ENCODE measurements around the gene SPATA3.
"Not testable (repeated sequence)": the region's sequence is repeated elsewhere in the genome, so short reads cannot be mapped to it uniquely, and the experiment has no call there.

The SPATA3 gene

DNA sequence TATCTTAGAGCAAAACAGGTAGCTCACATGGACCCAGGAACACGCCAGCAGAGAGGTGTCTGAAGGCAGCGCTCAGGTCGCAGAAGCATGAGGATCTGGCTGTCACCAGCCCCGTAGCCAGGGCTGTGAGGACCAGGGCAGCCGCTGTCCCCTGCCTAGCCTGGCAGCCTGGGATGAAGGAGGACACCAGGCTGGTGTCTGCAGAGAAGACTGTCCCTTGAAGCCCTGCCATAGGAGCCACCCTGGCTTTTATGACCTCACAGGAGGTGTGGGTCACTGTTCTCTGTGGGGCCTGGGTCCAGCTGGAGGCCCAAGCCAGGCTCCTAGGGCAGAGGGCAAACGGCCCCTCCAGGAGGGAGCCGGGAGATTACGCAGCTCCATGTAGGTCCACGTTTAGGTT lies at the start of gene SPATA3:
Gene SPATA3 (plus strand): TSS at position 301 of the 400 bp plus-strand sequence. CDS start 113 bp downstream, outside the sequence.
- no peak for DNase-seq

DNA sequence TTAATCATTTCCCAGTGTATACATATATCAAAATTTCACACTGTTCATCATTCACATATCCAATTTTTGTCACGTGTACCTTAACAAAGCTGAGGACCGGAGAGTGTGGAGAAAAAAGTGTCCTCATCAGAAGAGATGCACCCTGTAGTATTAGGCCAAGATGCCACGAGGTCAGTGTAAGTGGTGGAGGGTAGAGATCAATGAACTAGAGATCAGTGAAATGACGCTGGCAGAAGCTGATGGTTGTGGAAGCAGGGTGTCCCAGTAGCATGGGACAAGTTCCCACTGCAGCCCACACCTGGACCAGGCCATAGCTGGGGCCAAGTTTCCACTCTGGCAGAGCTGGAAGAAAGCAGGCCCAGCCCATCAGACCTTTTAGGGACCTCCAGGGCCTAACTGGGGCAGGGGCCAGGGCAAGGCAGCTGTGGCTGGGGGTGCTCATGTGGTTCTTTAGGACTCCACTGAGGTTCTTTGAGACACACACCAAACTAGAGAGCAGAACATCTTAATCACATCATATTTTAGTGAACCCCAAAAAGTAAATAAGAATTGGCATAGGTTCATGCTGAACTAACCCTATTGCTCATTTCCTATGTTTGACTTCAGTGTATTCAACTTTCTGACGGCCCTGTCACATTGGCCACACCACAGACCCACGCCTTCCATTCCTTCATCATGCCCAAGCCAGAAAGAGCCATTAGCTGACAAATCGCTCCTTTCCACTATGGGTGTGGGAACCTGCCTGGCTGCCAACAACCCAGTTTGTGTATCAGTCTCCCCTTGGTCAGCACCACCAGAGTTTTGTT lies 49.3 kb upstream of the SPATA3 start:
- DNase-seq, result no peak

DNA sequence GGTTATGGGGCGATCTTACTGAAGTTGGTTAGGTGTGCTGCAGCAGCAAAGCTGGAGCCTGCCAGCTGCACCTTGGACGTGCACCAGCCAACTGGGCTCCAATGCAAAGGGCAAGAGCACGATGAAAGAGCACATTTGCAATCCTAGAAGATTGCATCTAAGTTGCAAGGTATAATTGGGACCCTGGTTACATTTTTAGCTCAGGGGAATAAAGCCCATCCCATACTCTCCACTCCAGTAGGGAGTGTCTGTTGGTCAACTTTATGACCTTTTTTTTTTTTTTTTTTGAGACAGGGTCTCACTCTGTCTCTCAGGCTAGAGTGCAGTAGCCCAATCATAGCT lies 48.7 kb upstream of the SPATA3 start:
- DNase-seq, result no peak

DNA sequence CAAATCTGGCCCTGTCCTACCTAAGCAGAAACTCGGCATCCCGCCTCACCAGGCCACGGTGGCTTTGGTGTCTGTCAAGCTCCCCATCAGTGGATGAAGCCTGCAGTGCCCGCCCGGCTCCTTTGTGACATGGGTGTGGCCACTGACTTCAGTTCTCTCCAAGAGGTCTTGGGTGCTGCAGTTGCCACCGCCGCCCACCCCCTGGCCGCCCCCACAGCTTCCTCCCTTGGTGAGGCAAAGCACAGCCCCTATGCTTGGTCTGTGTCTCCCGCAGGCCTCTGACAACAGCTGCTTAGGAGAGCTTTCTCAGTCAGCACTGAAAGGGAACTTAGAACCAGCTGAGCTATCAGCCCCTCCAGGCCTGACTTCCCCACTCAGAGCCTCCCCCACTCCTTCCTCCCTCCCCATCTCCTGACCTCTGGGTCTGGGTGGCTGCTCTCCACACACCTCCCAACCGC lies 48.0 kb upstream of the SPATA3 start:
- no peak for DNase-seq

DNA sequence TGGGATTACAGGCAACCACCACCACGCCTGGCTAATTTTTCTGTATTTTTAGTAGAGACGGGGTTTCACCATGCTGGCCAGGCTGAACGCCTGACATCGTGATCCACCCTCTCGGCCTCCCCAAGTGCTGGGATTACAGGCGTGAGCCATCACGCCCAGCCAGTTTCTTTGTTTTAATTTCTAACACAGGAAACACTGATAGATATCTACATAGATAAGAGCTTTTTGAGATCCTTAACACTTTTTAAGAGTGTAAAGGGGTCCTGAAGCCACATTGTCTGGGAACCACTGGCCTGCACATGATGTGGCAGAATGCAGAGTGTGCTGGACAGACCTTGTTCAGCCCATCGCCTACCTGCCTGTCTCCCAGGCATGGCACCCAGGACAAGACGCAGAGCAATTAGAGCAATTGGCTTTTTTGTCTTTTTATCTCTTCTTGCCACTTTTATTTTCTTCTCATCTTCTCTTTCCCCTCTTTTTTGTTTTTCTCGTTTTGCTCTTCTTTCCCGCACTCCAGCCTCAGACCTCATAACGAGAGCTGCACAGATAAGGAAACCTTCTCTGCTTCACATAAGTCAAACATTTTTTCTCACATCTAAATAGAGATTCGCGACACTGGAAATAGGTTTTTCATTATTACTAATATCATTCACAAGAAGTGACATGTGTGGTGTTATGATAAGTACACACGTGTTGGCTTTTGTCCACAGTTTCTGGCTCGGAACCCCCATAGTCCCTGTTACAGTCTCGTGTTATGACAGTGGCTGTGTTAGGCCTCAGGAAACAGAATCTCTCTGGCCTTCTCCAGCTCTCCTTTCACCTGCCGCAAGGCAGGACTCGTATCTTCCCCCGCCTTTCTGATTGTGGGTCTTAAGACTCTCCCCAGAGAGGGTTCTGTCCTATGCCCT lies 45.7 kb upstream of the SPATA3 start:
- peak; percentile 34 for DNase-seq

DNA sequence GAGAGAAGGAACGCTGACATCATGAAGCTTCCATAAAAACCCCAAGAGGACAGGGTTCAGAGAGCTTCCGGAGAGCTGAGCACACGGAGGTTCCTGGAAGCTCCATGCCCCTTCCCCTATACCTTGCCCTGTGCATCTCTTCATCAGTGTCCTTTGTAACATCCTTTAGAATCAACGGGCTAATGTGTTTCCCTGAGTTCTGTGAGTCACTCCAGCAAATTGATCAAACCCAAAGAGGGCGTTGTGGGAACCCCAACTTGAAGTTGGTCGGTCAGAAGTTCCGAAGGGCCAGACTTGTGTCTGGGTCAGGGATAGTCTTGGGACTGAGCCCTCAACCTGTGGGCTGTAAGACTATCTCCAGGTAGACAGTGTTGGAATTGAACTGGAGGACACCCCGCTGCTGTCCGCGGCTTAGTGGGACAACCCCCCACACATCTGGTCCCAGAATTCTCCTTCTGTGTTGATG lies 45.0 kb upstream of the SPATA3 start:
- DNase-seq, result no peak

DNA sequence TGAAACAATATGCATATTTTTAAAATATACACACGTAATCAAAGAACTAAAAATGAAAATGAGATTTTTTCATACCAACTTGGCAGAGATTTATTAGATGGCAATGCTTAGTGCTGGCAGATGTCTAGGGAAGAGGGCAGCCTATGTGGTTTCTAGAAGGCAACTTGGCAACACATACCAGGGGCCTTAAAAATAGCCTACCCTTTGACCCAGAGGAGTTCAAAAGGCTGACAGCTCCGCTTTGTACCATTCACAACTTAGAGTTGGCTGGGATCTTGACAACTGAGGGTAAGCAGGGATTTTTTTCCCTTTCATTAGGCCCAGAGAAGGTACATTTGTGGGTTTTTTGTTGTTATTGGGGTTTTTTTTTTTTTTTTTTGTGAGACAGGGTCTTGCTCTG lies 44.5 kb upstream of the SPATA3 start:
- no peak for DNase-seq

DNA sequence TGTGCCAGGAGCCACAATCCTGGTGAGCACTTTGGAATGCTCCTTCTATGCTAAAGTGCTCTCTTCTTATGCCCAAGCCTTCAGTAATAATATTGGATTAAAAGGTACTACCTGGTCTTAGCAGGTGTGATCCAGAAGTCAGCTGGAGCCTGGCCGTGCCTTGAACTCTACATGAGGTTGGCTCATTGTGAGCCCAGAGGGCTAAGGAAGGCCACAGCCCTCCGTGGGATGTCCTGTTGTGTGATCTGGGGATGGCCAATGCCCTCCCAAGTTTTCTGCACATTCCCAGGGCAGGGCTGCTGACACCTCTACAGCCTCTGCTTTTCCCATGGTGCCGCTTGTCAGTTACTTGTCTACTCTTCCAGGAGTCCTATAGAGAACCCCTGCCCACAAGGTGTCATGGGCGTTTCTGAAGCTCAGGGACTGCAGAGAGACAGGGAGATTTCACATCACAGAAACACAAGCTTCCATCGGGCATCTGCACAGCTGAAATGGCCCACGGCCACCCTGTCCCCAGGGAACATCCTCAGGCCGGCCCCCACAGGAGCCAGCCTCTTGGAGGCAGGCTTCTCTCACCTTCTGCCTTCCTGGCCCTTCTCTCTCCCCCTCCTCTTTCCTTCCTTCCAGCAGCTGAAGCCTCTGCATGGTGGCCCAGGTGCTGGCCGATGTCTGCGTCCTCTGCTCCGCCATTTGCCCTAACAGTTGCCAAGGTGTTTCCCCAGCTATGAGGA lies 43.5 kb upstream of the SPATA3 start:
- DNase-seq, result no peak

DNA sequence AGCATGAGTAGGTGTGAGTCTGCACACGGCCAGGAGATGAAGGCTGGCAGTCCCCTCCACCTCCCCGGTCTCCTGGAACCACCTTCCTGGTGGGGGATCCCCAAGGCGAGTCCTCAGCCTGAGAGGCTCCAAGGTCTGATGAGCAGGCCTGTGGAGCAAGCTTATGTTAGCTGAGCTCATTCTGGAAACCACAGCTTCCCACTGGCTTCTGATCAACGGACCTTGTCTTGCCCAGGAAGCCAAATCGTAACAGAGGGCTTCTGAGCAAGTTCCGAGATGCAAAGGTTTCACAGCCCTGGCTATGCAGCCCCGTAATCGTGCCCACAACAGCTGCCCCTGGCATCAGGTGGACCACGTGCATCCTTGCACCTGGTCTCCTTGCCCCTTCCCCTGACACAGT lies 42.1 kb upstream of the SPATA3 start:
- no peak for DNase-seq

DNA sequence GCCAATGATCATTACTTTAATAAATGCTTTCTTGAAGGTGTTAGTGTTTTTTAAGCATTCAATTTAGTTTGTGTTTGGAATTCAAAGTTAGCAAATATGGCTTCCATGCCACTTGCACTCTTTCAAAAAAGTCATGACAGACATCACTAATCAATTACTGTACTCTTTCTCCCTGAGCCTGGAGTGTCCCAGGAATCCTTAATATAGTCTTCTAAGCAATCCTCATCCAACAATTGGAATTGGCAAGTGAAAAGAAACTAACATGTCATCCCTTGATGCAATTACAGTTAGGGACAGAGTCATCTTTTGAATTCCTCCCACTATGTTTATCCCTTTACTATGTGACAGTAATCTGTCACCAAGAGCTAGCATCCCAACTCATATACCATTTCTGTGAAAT lies 41.2 kb upstream of the SPATA3 start:
- no peak for DNase-seq

DNA sequence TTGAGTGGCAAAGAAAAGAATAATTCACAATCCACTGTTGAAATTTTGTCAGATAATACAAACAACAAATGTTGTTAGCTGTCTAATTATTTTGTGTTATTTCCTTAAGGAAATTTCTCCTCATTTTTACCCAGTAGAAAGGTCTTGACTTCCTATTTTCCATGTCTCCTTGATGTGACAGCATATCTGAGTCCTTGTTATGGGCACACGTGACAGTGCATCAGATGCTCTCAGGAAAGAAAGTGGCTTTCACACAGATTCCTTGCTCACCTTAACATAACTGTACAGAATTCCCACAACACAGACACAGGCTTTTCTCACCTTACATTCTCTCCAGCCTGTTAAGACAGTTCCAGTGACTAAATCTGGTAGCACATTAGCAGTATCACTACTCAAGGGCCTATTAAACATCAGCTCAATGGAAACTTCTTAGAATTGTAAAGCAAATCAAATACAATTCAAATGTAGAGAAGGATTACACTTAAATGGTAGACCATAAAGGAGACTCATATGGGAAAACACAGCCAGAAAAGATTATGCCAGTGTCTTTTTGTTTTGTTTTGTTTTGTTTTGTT lies 40.7 kb upstream of the SPATA3 start:
- no peak for DNase-seq

DNA sequence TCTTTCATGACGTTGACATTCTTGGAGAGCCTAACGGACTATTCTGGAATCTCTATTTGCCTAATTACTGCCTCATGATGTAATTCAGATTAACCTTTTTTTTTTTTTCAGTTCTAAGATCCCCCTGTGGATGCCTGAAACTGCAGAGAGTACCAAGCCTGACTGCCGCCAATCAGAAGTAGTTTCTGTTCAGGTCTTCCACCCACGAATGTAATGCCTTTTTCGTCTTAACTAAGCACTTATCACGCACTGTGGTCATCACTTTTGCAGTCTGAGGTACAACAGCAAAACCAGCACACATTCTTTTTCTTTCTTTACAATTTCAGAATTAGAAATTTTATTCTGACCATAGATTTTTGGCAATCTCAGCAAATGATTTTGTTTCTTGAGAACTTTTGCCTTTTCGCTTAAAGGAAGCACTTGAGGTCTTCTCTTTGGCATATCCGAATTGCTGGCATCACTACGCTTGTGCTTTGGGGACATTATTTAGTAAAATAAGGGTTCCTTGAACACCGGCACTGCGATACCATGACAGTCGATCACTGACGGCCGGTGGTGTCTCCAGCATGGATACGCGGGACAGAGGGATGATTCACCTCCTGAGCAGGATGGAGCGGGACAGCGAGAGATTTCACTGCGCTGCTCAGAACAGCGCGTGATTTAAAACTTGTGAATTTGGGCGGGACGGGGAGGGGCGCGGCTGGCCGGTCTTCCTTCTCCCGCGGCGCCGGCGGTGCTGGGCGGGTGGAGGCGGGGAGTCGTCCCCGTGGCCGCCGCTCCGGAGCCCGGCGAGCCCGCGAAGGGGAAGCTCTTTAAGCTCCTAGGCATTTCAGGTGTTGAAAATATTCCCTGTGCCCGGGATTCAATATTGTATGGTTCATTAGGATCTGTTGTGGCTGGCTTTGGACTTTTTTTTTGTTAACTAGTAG lies 38.8 kb upstream of the SPATA3 start:
- DNase-seq, result peak; percentile 34

DNA sequence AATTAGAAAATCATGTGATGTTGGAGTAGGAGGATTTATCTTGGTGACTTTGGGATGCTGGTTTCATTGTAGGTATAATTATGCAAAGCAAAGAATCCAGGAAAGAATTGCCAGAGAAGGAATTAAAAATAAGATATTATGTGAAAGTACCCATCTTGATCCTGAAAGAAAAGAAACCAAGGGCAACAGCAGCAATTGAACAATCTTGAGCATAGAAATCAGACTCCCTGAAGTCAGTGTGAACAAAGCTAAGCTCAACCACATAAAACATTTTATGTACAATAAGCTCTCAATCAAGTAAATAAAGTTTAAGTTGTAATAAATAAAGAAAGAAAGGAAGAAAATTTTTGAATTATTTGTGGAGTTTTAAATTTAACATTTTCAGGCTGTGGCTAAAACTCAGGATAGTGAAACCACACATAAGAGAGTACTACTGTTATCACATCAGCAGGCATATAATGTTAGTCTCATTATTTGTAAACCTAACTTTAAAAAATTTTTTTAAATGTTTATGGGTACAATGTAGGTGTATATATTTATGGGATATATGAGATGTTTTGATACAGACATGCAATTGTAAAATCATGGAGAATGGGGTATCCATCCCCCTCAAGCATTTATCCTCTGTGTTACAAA lies 38.0 kb upstream of the SPATA3 start:
- DNase-seq, result no peak

DNA sequence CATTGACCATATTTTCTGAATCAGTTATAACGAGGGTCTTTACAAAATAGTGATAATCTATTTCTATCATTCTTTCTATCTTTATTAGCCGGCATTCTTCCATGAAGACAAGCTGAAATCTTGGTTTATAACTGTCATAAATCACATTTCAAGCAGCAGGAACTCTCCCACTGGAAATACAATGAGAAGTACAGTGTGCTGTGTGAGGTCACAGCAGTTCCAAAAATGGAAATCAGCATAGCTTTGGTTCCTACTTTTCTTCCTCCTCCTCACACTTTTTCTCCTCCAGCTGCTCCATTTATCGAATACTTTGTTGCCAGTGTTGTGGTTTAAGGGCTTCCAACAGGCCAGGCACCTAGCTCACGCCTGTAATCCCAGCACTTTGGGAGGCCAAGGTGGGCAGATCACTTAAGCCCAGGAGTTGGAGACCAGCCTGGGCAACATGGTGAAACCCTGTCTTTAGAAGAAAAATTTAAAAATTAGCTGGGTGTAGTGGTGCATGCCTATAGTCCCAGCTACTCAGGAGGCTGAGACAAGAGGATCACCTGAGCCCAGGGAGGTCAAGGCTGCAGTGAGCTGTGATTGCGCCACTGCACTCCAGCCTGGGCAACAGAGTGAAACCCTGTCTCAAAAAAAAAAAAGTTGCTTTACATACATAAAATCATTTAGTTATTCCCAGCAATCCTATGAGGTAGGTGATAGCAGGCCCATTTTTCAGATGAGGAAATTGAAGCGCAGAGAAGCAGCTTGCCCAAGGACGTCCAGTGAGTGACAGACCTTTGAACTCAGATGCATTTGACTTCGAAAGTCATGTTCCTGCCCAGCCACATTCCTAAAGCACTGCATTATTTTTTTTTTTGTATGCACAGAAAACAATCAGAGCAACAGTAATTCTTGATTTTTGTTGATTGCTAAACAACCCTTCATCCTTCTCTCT lies 36.8 kb upstream of the SPATA3 start:
- no peak for DNase-seq

DNA sequence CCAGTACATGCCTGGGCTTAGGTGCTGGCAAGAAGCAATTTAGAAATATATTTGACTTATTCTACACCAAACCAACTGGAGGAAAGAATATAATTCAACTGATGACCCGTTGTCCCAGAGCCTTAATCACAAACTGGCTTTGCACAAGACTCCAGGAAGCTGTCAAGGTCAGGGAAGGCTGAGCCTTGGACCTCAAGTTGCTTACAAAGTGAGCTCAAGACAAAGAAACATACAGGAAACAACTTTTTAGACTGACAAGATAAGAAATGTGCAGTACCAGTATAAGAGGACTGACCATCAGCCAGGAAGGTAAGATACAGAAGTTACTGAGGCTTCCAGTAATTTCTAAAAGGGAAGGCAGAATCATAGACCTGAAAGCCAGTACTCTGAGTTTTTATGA lies 35.9 kb upstream of the SPATA3 start:
- no peak for DNase-seq

DNA sequence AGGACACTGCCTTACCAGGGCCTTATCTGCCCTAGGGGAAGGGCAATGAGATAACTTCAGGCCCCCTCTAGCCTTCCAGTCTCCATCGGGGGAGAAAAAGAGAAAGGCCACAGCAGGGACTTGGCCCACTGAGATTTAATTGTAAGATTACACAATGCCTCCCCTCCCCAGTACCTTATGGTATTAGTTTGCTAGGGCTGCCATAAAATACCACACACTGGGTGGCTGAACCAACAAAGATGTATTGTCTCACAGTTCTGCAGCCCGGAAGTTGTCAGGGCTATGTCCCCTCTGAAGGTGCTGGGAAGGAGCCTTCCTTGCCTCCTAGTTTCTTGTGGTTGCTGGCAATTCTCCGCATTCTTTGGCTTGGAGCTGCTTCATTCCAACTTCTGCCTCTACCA lies 34.8 kb upstream of the SPATA3 start:
- no peak for DNase-seq

DNA sequence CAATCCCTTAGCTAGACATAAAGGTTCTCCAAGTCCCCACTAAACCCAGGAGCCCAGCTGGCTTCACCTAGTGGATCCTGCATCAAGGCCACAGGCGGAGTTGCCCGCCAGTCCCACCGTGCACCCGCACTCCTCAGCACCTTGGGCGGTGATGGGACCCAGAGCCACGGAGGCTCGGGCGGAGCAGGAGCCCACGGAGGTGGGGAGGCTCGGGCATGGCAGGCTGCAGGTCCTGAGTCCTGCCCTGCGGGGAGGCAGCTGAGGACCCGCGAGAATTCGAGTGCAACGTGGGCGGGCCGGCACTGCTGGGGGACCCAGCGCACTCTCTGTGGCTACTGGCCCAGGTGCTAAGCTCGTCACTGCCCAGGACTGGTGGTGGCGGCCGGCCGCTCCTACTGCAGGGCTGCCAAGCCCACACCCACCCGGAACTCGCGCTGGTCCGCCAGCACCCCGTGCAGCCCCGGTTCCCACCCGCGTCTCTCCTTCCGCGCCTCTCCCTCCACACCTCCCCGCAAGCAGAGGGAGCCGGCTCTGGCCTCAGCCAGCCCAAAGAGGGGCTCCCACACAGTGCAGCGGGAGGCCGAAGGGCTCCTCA lies 31.7 kb upstream of the SPATA3 start:
- DNase-seq, result no peak

DNA sequence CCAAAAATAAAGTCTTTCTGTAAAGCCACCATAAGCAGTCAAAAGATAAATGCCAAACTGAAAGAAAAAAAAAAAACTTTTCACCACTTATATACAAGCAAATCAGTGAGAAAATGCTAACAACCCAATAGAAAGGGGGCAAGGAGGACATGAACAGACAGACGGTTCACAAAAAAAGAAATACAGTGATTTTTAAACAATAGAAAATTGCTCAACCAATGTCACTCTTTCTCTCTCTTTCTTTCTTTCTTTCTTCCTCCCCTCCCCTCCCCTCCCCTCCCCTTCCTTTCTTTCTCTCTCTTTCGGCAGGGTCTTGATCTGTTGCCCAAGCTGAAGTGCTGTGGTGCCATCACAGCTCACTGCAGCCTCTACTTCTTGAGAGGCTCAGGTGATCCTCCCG lies 28.8 kb upstream of the SPATA3 start:
- no peak for DNase-seq

DNA sequence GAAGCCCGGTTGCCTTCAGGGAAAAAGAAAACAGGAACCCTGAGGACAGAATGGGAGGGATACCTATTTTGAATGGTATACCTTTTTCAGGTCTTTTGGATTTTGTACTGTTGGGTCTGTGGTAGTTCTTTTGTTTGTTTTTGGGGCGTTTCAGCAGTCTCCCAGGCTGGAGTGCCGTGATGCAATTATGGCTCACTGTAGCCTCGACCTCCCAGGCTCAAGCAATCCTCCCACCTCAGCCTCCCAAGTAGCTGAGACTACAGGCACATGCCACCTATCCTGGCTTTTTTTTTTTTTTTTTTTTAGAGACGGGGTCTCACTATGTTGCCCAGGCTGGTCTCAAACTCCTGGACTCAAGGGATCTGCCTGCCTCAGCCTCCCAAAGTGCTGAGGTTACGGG lies 27.6 kb upstream of the SPATA3 start:
- DNase-seq, result not testable (repeated sequence)

All from stimulated activated CD4-positive, alpha-beta T cell treated with anti-CD3 and anti-CD28 coated beads, Interleukin-1b, Interleukin-23, amount 100 ng/mL, for 48 hours (primary cell).